Vagina (tissue), 2 donors: ENCODE results near the gene EVL. TPM values are rescaled to one million over a fixed set of nuclear protein-coding genes. Genes with fewer than 3 reads are reported as not detected.

Source experiments
- DNase-seq, 2 donors: peaks; one replicate each; pipeline ENCODE4 v3.0.0-alpha.2; 2017; ENCODE audit errors: extremely low spot score in 2 of 2
- H3K27ac ChIP-seq: fragments of 200-600 bp; sonication (generic); one replicate; pipeline ENCODE4 v1.5.1; 2019
- H3K27me3 ChIP-seq: fragments of 200-600 bp; sonication (generic); one replicate; pipeline ENCODE4 v1.5.1; 2019
- H3K36me3 ChIP-seq, 2 donors: fragments of 200-600 bp; sonication (generic); one replicate each; pipeline ENCODE4 v1.5.1; 2017 to 2019
- H3K4me1 ChIP-seq: fragments of 200-600 bp; sonication (generic); one replicate; pipeline ENCODE4 v1.5.1; 2019
- H3K4me3 ChIP-seq, 2 donors: fragments of 200-600 bp; sonication (generic); 1 replicate in 1 of 2; 2 replicates in 1 of 2; pipeline ENCODE4 v1.5.1; 2016 to 2019
- H3K9me3 ChIP-seq: fragments of 200-600 bp; sonication (generic); one replicate; pipeline ENCODE4 v1.5.1; 2019
- POLR2A ChIP-seq, 2 donors: fragments of 450-650 bp; IDR thresholded peaks; one replicate each; pipeline ENCODE4 v1.6.1; 2017; ENCODE audit warnings: antibody characterized with exemption in 2 of 2, mild to moderate bottlenecking in 2 of 2, moderate library complexity in 2 of 2
- POLR2AphosphoS5 ChIP-seq, 2 donors: sonication (generic); formaldehyde crosslinking; IDR thresholded peaks; one replicate each; pipeline ENCODE4 v1.9.0; 2017; ENCODE audit warnings: antibody characterized with exemption in 2 of 2, mild to moderate bottlenecking in 2 of 2, low read depth in 1 of 2; ENCODE audit not compliant: insufficient read depth in 1 of 2
- intact Hi-C: fragments of 100-400 bp; cut with DNase I; formaldehyde crosslinking; loops from one replicate; pipeline ENCODE4 v1.15.1; 2023
- total RNA-seq: library from RNA; depleted of rRNA; stranded (reverse); fragments of >200 nt; gene quantifications from one replicate; pipeline ENCODE4 v1.2.3, GENCODE V29; 2016
- TF ChIP-seq, protein P1 (sequence below), 3 experiments: fragments of 450-650 bp in 2 of 3; fragments of 200-600 bp in 1 of 3; sonication (generic) in 1 of 3; IDR thresholded peaks; one replicate each; pipeline ENCODE4 v1.5.1; 2017 to 2019; ENCODE audit warnings: antibody characterized with exemption in 3 of 3, mild to moderate bottlenecking in 2 of 3, moderate library complexity in 2 of 3

EVL gene
- total RNA-seq, 1 donor from 2014 or later = 112 TPM

GRCh38 chr14:100147691-100148464, 82.7 kb downstream of the EVL start:
- Histone ChIP-seq H3K9me3 (no peaks in the 10 kb centered on the region), H3K27me3 (no peaks in the 10 kb centered on the region), H3K27ac (no peak overlapping the region), H3K36me3 (no peaks in the 10 kb centered on the region), H3K4me1 (peaks cover 35% of the 10 kb centered on the region), H3K4me3 (no peak overlapping the region)
- intact Hi-C loops = no loop called here
- TF ChIP-seq POLR2A (IDR thresholded peaks at IDR 0.05) = no peak
- TF ChIP-seq, protein P1, sequence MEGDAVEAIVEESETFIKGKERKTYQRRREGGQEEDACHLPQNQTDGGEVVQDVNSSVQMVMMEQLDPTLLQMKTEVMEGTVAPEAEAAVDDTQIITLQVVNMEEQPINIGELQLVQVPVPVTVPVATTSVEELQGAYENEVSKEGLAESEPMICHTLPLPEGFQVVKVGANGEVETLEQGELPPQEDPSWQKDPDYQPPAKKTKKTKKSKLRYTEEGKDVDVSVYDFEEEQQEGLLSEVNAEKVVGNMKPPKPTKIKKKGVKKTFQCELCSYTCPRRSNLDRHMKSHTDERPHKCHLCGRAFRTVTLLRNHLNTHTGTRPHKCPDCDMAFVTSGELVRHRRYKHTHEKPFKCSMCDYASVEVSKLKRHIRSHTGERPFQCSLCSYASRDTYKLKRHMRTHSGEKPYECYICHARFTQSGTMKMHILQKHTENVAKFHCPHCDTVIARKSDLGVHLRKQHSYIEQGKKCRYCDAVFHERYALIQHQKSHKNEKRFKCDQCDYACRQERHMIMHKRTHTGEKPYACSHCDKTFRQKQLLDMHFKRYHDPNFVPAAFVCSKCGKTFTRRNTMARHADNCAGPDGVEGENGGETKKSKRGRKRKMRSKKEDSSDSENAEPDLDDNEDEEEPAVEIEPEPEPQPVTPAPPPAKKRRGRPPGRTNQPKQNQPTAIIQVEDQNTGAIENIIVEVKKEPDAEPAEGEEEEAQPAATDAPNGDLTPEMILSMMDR (IDR thresholded peaks at IDR 0.05) = no peak
- TF ChIP-seq POLR2AphosphoS5 (IDR thresholded peaks at IDR 0.05; ENCODE audit: insufficient read depth in 1 of 2, low read depth in 1 of 2) = no peak
- no peak for DNase-seq

GRCh38 chr14:100148837-100149731, 83.9 kb downstream of the EVL start:
- H3K36me3 ChIP-seq = no peaks in the 10 kb centered on the region
- no peak overlapping the region for H3K27ac ChIP-seq
- DNase-seq = no peak
- H3K9me3 ChIP-seq = no peaks in the 10 kb centered on the region
- no peaks in the 10 kb centered on the region for H3K27me3 ChIP-seq
- TF ChIP-seq, protein P1 (IDR thresholded peaks at IDR 0.05) = no peak
- TF ChIP-seq POLR2AphosphoS5 (IDR thresholded peaks at IDR 0.05; ENCODE audit: insufficient read depth in 1 of 2, low read depth in 1 of 2) (no peak), POLR2A (IDR thresholded peaks at IDR 0.05) (no peak)
- H3K4me1 ChIP-seq = peaks cover 35% of the 10 kb centered on the region
- intact Hi-C loops = no loop called here
- no peak overlapping the region for H3K4me3 ChIP-seq

- no peaks in the 10 kb centered on the region for H3K9me3 ChIP-seq
- H3K4me3 ChIP-seq = no peak overlapping the region
- DNase-seq = no peak
- H3K27ac ChIP-seq = no peak overlapping the region
- H3K27me3 ChIP-seq = no peaks in the 10 kb centered on the region
- intact Hi-C loops = no loop called here
- H3K4me1 ChIP-seq = peaks cover 31% of the 10 kb centered on the region
- TF ChIP-seq POLR2A (IDR thresholded peaks at IDR 0.05) = no peak
- no peak for TF ChIP-seq POLR2AphosphoS5 (IDR thresholded peaks at IDR 0.05; ENCODE audit: insufficient read depth in 1 of 2, low read depth in 1 of 2)
- TF ChIP-seq, protein P1 (IDR thresholded peaks at IDR 0.05) = no peak
- H3K36me3 ChIP-seq = no peaks in the 10 kb centered on the region
These were observed 84.8 kb downstream of the EVL start for GRCh38 chr14:100149851-100150611.

DNA sequence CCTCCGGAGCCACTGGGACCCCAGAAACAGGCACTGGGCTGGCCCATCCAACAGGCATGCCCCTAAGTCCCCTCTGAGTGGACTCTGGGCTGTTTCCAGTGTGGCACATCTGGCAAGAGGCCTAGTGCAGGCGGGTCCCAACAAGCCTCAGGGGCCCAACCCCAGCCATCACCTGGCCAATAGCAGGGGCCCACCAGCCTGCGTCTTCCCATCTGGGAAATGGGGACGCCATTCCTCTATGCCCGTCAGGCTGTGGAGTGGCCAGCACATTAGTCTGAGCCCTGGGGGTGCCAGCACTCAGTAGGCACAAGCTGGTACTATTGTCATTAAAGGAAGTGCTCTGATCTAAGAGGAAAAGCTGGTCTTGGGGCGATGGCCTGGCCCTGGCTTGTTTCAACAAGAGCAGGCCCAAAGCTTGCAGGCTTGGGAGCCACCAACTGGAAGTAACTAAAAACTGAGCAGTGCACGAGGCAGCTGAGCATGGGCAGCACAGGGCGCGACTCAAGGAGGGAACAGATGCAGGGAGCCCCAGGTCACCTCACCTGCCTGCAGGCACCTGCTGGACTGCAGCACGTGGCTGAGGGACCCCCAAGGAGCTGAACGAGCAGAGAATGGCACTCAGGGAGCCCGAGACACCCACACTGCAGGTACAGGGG, 85.8 kb downstream of the EVL start:
- H3K27ac ChIP-seq = no peak overlapping the region
- no peaks in the 10 kb centered on the region for H3K27me3 ChIP-seq
- H3K9me3 ChIP-seq = no peaks in the 10 kb centered on the region
- H3K4me1 ChIP-seq = peaks cover 28% of the 10 kb centered on the region
- no peak overlapping the region for H3K4me3 ChIP-seq
- no peaks in the 10 kb centered on the region for H3K36me3 ChIP-seq
- intact Hi-C loops = no loop called here
- no peak for DNase-seq
- TF ChIP-seq POLR2A (IDR thresholded peaks at IDR 0.05) (no peak), POLR2AphosphoS5 (IDR thresholded peaks at IDR 0.05; ENCODE audit: insufficient read depth in 1 of 2, low read depth in 1 of 2) (peak in 1 of 2 donors; percentile 22)
- TF ChIP-seq, protein P1 (IDR thresholded peaks at IDR 0.05) = no peak
